GM18951 (cell line): ENCODE measurements around the gene SGO2.
"Not testable (repeated sequence)": the region's sequence is repeated elsewhere in the genome, so short reads cannot be mapped to it uniquely, and the experiment has no call there.

Experiments
- POLR2A ChIP-seq: IDR thresholded peaks from 4 replicates; pipeline ENCODE4 v1.6.1; 2011; ENCODE audit warnings: mild to moderate bottlenecking; ENCODE audit not compliant: insufficient read length, insufficient read depth; ENCODE audit errors: extremely low read depth
- in situ Hi-C: fragments of 300-500 bp; cut with MboI; formaldehyde crosslinking; loops from one replicate; pipeline ENCODE4 v1.12.0; 2022; ENCODE audit warnings: low sequenced_read_pairs, mixed read lengths, inconsistent platforms; ENCODE audit not compliant: unreplicated experiment

Gene SGO2

GRCh38 chr2:200540793-200541192 is 14.8 kb downstream of the SGO2 start:
- TF ChIP-seq POLR2A: no peak
- in situ Hi-C loops: no loop called here

DNA sequence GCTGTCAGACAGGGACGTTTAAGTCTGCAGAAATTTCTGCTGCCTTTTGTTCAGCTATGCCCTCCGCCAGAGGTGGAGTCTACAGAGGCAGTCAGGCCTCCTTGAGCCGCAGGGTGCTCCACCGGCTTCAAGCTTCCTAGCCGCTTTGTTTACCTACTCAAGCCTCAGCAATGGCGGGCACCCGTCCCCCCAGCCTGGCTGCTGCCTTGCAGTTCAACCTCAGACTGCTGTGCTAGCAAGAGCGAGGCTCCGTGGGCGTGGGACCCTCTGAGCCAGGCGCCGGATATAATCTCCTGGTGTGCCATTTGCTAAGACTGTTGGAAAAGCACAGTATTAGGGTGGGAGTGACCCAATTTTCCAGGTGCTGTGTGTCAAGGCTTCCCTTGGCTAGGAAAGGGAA is 40.6 kb downstream of the SGO2 start:
- in situ Hi-C loops: not testable (repeated sequence)

GRCh38 chr2:200567932-200568331 is 41.9 kb downstream of the SGO2 start:
- in situ Hi-C loops: no loop called here
- TF ChIP-seq POLR2A: no peak

GRCh38 chr2:200575957-200576356 is 50.0 kb downstream of the SGO2 start:
- no peak for TF ChIP-seq POLR2A

GRCh38 chr2:200577027-200577426 is 51.0 kb downstream of the SGO2 start:
- TF ChIP-seq POLR2A: no peak
- in situ Hi-C loops: no loop called here

More at GRCh38 chr2:200575957-200576356, 50.0 kb downstream of the SGO2 start:
- in situ Hi-C loops: no loop called here

DNA sequence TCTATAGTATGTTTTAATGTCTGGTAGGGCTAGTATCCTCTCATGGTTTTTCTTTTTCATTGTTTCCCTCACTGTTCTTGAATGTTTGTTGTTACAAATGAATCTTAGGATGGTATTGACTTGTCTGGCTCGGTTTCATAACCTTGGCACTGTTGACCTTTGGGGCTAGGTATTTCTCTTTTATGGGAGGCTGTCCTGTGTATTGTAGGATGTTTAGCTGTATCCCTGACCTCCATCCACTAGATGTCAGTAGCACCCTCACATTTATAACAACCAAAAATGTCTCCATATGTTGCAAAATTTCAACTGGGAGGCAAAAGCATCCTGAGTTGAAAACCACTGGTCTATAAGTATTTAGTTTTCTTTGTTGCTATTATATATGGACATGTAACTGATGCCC is 52.8 kb downstream of the SGO2 start:
- TF ChIP-seq POLR2A: no peak
- in situ Hi-C loops: no loop called here

GRCh38 chr2:200584639-200585038 is 58.6 kb downstream of the SGO2 start:
- TF ChIP-seq POLR2A: no peak
- in situ Hi-C loops: no loop called here

DNA sequence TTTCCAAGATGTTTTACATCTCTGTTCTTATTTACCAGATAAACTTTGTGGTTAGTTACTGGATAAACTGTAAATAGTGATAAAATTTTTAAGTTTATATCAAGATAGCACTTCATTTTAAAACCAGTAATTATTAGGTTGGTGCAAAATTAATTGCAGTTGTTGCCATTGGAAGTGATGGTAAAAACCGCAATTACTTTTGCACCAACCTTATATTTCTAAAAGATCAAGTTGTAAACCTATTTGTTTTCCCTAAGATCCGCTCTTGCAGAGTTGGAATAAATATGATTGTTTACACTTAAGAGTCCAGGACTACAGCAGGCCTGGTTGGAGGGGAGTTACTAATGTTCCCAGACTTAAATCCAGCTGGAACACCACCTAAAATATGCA is 59.3 kb downstream of the SGO2 start:
- TF ChIP-seq POLR2A: no peak
- in situ Hi-C loops: no loop called here

DNA sequence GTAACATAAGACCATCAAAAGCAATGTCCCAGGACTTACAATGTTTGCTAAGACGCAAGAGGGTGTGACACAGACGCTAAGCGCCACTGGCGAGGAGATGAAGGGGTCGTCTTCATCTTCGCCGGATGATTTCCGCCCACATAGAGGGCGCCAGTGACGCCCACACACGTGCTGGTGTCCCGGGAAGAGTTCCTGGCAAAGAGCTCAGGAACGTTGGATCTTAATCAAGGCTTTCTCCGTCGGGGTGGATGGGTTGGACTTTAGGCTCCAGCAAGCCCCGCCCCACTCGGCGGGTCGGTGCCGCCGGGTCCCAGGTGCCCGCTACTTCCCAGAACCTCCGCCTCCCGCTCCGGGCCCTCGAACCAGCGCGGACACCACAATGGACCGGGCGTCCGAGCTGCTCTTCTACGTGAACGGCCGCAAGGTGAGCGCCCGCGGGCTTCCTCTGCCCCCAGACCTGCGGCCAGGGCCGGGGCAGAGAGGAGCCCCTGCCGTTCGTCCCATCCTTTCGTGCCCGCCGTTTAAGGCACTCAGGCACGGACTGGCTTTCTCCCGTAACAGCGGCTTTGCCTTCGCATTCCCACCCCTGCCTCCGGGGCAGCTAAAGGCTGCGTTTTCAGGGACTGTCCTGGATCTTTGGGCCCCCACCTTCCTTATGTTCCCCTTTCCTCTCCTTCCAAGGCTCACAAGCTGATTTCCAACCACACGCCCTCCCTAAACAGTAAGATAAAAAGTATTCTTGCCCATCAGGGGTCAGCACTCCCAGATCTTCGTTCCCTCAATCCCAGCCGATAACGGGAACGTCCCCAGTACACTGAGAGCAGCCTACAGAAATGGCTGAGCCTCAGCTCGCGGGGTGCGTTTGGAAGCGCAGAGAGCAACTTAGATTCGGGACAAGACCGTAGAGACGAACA is 60.0 kb downstream of the SGO2 start, which contains the start of gene AOX1:
AOX1 (plus strand) TSS at position 285 of the 914 bp plus-strand sequence; CDS start at position 380, 95 bp downstream.
- in situ Hi-C loops: no loop called here
- TF ChIP-seq POLR2A: no peak

- in situ Hi-C loops: no loop called here
- no peak for TF ChIP-seq POLR2A
These were observed 60.6 kb downstream of the SGO2 start for GRCh38 chr2:200586644-200586975.

DNA sequence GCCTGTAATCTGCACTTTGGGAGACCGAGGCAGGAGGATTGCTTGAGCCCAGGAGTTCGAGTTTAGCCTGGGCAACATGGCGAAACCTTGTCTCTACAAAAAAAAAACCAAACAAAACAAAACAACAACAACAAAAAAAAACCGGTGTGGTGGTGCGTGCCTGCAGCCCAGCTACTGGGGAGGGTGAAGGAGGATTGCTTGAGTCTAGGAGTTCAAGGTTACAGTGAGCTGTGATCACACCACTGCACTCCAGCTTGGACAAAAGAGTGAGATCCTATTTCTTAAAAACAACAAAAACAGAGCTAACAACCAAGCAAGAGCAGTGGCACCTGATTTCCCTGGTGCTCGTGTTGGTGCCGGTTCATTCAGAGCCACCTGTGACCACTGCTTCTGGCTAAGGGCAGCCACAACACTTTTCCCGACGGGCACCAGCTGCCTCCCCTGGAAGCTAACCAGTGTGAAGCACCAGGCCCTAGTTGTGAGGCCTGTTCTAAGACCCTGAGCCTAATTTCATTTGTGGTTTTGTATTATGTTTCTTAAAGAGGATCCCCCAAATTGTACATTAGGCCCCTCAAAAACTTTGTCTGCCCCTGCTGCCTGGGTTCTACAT is 61.1 kb downstream of the SGO2 start:
- TF ChIP-seq POLR2A: no peak
- in situ Hi-C loops: no loop called here

- in situ Hi-C loops: no loop called here
- no peak for TF ChIP-seq POLR2A
These were observed 62.2 kb downstream of the SGO2 start for GRCh38 chr2:200588076-200588678.

GRCh38 chr2:200590090-200590489 is 64.1 kb downstream of the SGO2 start:
- in situ Hi-C loops: no loop called here

DNA sequence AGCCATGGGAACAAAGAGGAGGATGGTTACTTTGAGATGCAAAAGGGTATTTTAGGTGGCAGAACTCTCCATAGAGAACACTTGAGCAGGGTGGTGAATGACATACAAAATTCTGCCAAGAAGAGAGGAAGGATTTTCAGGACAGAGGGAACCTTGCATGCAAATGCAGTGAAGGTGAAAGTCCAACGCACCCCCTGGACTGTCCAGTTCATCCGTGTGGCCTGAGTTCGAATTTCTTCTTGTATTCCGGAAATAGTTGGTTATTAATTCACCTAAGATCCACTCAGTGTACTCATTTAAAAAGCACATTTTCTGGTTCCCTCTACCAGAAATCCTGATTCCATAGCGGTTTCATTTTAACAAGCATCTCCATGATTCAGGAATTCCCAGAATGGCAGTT is 65.3 kb downstream of the SGO2 start:
- in situ Hi-C loops: no loop called here
- TF ChIP-seq POLR2A: no peak

More at GRCh38 chr2:200590090-200590489, 64.1 kb downstream of the SGO2 start:
- TF ChIP-seq POLR2A: no peak
